ENCODE data around the gene RUSC1. TPM values are rescaled to one million over a fixed set of nuclear protein-coding genes. Genes with fewer than 3 reads are reported as not detected.

The RUSC1 gene
- total RNA-seq, 4 donors from 2014 or later = 4.6 to 14.4 (median 12.1) TPM

DNA sequence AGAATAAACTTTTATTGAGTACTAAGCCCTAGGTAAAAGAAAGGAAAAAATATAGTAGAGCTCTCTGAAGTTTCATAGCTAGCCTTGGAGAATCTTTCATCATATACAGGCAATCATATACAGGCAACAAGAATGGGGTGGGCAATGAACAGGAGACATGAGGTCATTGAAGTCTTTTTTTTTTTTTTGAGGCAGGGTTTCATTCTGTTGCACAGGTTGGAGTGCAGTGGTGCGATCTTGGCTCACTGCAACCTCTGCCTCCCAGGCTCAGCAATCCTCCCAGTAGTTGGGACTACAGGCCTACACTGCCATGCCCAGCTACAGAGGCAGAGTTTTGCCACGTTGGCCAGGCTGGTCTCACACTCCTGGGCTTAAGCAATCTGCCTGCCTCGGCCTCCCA, 22.1 kb downstream of the RUSC1 start:
- TF ChIP-seq, protein P1, sequence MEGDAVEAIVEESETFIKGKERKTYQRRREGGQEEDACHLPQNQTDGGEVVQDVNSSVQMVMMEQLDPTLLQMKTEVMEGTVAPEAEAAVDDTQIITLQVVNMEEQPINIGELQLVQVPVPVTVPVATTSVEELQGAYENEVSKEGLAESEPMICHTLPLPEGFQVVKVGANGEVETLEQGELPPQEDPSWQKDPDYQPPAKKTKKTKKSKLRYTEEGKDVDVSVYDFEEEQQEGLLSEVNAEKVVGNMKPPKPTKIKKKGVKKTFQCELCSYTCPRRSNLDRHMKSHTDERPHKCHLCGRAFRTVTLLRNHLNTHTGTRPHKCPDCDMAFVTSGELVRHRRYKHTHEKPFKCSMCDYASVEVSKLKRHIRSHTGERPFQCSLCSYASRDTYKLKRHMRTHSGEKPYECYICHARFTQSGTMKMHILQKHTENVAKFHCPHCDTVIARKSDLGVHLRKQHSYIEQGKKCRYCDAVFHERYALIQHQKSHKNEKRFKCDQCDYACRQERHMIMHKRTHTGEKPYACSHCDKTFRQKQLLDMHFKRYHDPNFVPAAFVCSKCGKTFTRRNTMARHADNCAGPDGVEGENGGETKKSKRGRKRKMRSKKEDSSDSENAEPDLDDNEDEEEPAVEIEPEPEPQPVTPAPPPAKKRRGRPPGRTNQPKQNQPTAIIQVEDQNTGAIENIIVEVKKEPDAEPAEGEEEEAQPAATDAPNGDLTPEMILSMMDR (IDR thresholded peaks at IDR 0.05; ENCODE audit: low read depth) = no peak

DNA sequence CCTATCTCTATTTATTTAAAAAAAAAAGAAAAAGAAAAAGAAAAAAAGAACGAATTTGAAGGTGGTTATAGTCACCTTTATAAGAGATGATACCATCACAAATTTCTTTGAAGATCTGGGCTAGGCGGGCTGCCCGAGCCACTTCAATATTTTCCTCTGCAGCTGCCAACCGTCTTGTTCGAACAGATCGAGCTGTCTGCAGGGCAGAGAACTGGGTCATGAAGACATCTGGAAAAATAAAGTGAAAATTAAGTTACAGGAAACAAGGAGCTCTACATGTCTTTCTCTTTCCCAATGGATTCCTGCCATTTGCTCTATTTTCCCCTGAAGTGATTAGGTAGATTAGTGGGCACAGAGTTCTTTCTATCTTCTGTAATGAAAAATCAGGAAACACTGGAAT, 31.9 kb downstream of the RUSC1 start:
- TF ChIP-seq, protein P1 (IDR thresholded peaks at IDR 0.05; ENCODE audit: low read depth) = no peak

DNA sequence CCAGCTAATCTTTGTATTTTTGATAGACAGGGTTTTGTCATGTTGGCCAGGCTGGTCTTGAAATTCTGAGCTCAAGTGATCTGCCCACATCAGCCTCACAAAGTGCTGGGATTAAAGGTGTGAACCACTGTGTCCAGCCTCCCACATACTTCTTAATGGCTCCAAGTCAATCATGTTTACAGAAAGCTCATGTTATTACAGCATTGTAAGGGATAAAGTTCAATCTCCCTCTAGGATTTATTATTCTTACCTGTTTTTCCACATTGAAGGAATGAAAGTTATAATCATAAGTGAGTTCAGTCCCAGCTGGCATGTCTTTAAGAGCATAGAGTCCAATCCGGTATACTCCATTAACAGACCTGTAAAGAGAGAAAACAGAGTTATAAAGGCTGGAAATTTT, 39.4 kb downstream of the RUSC1 start:
- TF ChIP-seq, protein P1 (IDR thresholded peaks at IDR 0.05; ENCODE audit: low read depth) = no peak

DNA sequence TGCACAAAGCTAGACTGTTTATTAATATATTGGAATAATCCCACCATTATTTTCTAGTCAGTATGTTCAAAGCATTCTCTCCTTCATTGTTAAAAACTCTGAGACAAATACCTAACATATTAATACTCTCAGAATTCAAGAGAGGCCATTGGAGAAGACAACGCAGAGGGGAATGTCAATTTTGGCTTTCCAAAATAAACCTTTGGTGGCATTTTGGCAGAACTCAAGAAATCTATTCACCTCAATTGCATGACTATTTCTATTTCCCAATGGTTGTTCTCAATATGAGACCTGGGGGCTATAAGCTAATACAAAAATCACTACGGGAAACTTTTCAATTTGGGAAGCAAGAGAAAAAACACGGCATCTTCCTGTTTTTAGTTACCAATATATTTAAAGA, 58.5 kb downstream of the RUSC1 start:
- TF ChIP-seq, protein P1 (IDR thresholded peaks at IDR 0.05; ENCODE audit: low read depth) = no peak

DNA sequence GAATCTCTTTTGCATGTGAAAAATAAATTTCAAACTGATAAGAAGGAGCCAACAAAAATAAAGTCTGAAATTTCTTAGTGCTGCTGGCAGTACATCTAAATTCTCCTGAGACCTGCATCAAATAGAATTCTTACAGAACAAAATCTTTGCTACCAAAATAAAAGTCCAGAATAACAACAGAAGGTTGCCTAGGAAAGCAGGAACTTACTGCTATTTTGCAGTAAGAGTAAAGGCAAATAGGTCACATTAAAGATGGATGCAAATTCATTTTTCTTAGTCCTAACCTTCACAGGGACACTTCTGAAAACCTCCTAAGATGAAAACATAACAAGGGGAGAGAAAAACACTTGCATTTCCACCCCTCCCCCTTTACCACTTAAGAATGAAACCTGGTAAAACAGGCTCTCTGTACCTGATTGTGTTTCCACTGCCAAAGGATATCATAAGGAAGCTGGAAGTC, 59.0 kb downstream of the RUSC1 start:
- TF ChIP-seq, protein P1 (IDR thresholded peaks at IDR 0.05; ENCODE audit: low read depth) = no peak

Small RNAs within 50 kb of the gene (small RNA-seq; reads per million reads assigned to genes)
- gene RNU6-106P = not detected

Other genes with a start within 250 kb of the RUSC1 start
- 1 to 10 TPM in 2 of 4 donors, under 1 TPM in 1, not detected in 1; 0.44 to 3.7 (median 1.7) TPM for gene EFNA3, start 242.1 kb upstream of the RUSC1 start, total RNA-seq
- 10 to 100 TPM; 12.4 to 32.6 (median 16.8) TPM for gene EFNA1, start 193.0 kb upstream of the RUSC1 start, total RNA-seq
- gene SLC50A1, start 185.0 kb upstream of the RUSC1 start, total RNA-seq = 10 to 100 TPM; 21.2 to 34.2 (median 23.7) TPM
- 100 to 1,000 TPM in 1 of 4 donors, 10 to 100 TPM in 3; 61.4 to 120 (median 71.2) TPM for gene DPM3, start 180.4 kb upstream of the RUSC1 start, total RNA-seq
- gene KRTCAP2, start 147.6 kb upstream of the RUSC1 start, total RNA-seq = 100 to 1,000 TPM in 1 of 4 donors, 10 to 100 TPM in 3; 65.0 to 155 (median 81.9) TPM
- under 1 TPM in 3 of 4 donors, not detected in 1; 0.51 to 0.75 (median 0.66) TPM for gene TRIM46, start 147.0 kb upstream of the RUSC1 start, total RNA-seq
- gene THBS3, start 113.0 kb upstream of the RUSC1 start, total RNA-seq = 10 to 100 TPM in 3 of 4 donors, 1 to 10 TPM in 1; 8.8 to 21.1 (median 15.6) TPM
- gene MTX1, start 112.2 kb upstream of the RUSC1 start, total RNA-seq = 10 to 100 TPM; 35.5 to 46.9 (median 40.8) TPM
- gene ENTREP3, start 65.4 kb upstream of the RUSC1 start, total RNA-seq = 10 to 100 TPM in 3 of 4 donors, 1 to 10 TPM in 1; 5.4 to 20.3 (median 14.2) TPM
- 10 to 100 TPM; 39.0 to 66.1 (median 44.8) TPM for gene SCAMP3, start 58.5 kb upstream of the RUSC1 start, total RNA-seq
- 10 to 100 TPM; 23.5 to 36.7 (median 26.3) TPM for gene CLK2, start 47.4 kb upstream of the RUSC1 start, total RNA-seq
- gene HCN3, start 43.4 kb upstream of the RUSC1 start, total RNA-seq = 1 to 10 TPM in 3 of 4 donors, under 1 TPM in 1; 0.75 to 1.8 (median 1.1) TPM
- gene PKLR, start 19.5 kb upstream of the RUSC1 start, total RNA-seq = not detected
- 100 to 1,000 TPM in 1 of 4 donors, 10 to 100 TPM in 3; 54.0 to 105 (median 81.6) TPM for gene FDPS, start 12.0 kb upstream of the RUSC1 start, total RNA-seq
- 10 to 100 TPM; 52.4 to 93.9 (median 69.0) TPM for gene ASH1L, start 241.9 kb downstream of the RUSC1 start, total RNA-seq